Left ventricle myocardium inferior (tissue), 1 donor: ENCODE data around the gene RASSF3. TPM values are rescaled to one million over a fixed set of nuclear protein-coding genes. Genes with fewer than 3 reads are reported as not detected.

Experiments used
- DNase-seq: peaks from one replicate; pipeline ENCODE4 v3.0.0-alpha.2; 2020
- H3K27ac ChIP-seq: fragments of 200-600 bp; replicated peaks from 2 replicates; pipeline ENCODE4 v1.8.0; 2021
- H3K27me3 ChIP-seq: fragments of 200-600 bp; 2 replicates; pipeline ENCODE4 v1.8.0; 2021; ENCODE audit warnings: low read depth
- H3K36me3 ChIP-seq: fragments of 200-600 bp; 2 replicates; pipeline ENCODE4 v1.8.0; 2021
- H3K4me1 ChIP-seq: fragments of 200-600 bp; 2 replicates; pipeline ENCODE4 v1.8.0; 2021
- H3K4me3 ChIP-seq: fragments of 200-600 bp; 2 replicates; pipeline ENCODE4 v1.8.0; 2021; ENCODE audit warnings: mild to moderate bottlenecking, moderate library complexity
- H3K9me3 ChIP-seq: fragments of 200-600 bp; replicated peaks from 2 replicates; pipeline ENCODE4 v1.8.0; 2021
- intact Hi-C: fragments of 100-400 bp; cut with micrococcal nuclease; formaldehyde crosslinking; loops from one replicate; pipeline ENCODE4 v1.11.0; 2022
- total RNA-seq: library from RNA; stranded (reverse); fragmentation: NEBNext Ultra II Directional; extraction: Animal tissue kit (Norgen Biotek cat#: 25700); gene quantifications from one replicate; pipeline ENCODE4 v1.2.1, GENCODE V29; 2021
- TF ChIP-seq, protein P1 (sequence below): fragments of 200-600 bp; IDR thresholded peaks from 2 replicates; pipeline ENCODE4 v1.8.0; 2021; ENCODE audit warnings: antibody characterized with exemption, mild to moderate bottlenecking, borderline replicate concordance
- donor health status: DM: no; HTN: yes; CAD: no; lungs with severe emphysema.

The RASSF3 gene
- total RNA-seq, 1 donor from 2014 or later: 102 TPM

DNA sequence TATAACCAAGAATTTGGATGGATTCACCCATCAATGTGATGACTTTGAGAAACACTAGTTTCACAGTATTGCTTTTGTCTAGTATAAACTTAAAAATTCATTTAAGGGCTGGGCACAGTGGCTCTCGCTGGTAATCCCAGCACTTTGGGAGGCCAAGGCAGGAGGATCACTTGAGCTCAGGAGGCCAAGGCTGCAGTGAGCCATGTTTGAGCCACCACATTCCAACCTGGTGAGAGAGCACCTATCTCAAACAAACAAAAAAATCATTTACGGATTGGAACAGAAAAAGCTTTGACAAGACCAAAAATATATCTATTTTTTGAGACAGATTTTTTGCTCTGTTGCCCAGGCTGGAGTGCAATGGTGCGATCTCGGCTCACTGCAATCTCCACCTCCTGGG lies 121.4 kb downstream of the RASSF3 start:
- TF ChIP-seq, protein P1, sequence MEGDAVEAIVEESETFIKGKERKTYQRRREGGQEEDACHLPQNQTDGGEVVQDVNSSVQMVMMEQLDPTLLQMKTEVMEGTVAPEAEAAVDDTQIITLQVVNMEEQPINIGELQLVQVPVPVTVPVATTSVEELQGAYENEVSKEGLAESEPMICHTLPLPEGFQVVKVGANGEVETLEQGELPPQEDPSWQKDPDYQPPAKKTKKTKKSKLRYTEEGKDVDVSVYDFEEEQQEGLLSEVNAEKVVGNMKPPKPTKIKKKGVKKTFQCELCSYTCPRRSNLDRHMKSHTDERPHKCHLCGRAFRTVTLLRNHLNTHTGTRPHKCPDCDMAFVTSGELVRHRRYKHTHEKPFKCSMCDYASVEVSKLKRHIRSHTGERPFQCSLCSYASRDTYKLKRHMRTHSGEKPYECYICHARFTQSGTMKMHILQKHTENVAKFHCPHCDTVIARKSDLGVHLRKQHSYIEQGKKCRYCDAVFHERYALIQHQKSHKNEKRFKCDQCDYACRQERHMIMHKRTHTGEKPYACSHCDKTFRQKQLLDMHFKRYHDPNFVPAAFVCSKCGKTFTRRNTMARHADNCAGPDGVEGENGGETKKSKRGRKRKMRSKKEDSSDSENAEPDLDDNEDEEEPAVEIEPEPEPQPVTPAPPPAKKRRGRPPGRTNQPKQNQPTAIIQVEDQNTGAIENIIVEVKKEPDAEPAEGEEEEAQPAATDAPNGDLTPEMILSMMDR: no peak
- intact Hi-C loops: no loop called here
- DNase-seq: no peak
- no peaks in the 10 kb centered on the region for H3K9me3 ChIP-seq
- no peaks in the 10 kb centered on the region for H3K27me3 ChIP-seq
- peaks cover 57% of the 10 kb centered on the region for H3K36me3 ChIP-seq
- H3K4me3 ChIP-seq: no peak overlapping the region
- H3K4me1 ChIP-seq: peaks cover 56% of the 10 kb centered on the region
- H3K27ac ChIP-seq: no peak overlapping the region

DNA sequence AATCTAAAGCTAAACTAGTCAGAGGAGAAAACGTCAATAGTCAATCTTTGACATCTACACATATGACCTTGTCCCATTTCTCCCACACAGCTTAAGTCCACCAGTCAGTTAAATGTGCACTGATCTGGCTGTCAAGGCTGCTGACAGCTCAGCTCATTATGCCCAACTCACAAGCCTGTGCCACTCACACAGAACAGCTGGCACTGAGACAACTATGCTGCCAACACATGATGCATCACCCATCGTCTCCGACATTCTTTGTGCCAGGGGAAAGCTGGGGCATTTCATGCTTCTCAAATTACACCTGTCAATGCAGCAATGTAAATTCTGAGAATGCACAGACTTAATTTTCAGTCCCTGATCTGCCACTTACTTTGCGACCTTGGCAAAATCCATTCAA lies 123.6 kb downstream of the RASSF3 start:
- Histone ChIP-seq H3K4me3 (no peak overlapping the region), H3K27me3 (no peaks in the 10 kb centered on the region), H3K9me3 (no peaks in the 10 kb centered on the region), H3K4me1 (peaks cover 65% of the 10 kb centered on the region), H3K36me3 (peaks cover 64% of the 10 kb centered on the region), H3K27ac (peak overlapping the region; percentile 83)
- intact Hi-C loops: no loop called here
- DNase-seq: peak; percentile 66
- TF ChIP-seq, protein P1: no peak

DNA sequence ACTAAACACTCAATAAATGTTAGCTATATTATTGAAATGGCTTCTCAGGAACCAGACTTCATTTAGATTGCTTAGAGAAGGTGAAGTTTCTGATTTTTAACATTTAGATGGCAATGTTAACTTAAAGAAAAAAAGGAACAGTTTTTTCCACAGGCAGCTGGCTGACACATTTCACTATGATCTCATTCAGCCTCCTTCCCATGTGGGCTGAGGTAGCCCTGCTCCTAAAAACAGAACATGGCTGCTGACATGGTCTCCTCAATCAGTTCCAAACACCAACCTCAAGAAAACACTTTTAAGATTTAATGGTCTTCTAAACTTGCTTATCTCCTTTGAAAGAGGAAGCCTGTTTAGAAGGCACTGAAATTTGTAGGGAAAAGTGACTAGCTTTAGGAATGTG lies 125.1 kb downstream of the RASSF3 start:
- DNase-seq: no peak
- H3K27me3 ChIP-seq: no peaks in the 10 kb centered on the region

DNA sequence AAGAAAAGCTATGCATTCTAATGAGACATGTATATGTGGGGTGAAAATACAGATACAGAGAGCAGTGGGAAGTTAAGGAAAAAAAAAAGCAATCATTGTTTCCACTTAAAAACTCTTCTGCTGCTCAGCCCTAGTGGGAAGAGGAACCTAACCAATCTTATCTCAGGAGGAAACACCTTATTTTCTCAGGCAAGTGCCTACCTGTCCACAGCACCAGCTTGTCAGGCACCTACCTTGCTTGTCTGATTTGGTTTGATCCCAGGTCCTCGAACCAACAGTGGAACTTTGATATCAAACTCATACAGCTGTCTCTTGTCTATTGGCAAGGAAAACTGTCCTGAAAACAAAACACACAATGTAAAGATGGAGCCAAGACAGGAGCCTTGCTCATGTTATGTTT lies 126.5 kb downstream of the RASSF3 start:
- Histone ChIP-seq H3K27me3 (no peaks in the 10 kb centered on the region), H3K36me3 (peaks cover 81% of the 10 kb centered on the region), H3K4me3 (no peak overlapping the region), H3K27ac (no peak overlapping the region), H3K4me1 (peaks cover 44% of the 10 kb centered on the region), H3K9me3 (no peaks in the 10 kb centered on the region)
- DNase-seq: no peak
- intact Hi-C loops: no loop called here
- TF ChIP-seq, protein P1: no peak

More for the DNA sequence above, 125.1 kb downstream of the RASSF3 start:
- H3K4me3 ChIP-seq: no peak overlapping the region
- intact Hi-C loops: no loop called here
- H3K4me1 ChIP-seq: peaks cover 52% of the 10 kb centered on the region
- peaks cover 79% of the 10 kb centered on the region for H3K36me3 ChIP-seq
- H3K9me3 ChIP-seq: no peaks in the 10 kb centered on the region
- TF ChIP-seq, protein P1: no peak
- H3K27ac ChIP-seq: peak overlapping the region; percentile 83

DNA sequence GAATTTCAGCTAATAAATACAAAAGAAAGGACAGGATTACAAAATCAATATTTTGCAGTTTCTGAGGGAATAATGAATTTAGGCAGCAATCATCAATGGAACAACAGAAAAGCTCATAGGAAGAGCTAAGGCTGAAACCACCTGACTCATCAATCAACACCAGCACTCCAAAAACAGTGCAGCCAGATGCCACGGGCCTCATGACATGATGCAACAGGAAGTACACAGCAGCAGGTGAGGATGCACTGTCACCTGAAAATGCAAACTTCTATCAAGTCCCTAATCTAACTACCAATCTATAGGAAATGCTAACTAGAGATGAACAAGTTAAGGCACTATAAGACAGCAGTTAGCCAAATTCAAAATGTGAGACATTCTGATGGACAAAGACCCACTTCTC lies 127.2 kb downstream of the RASSF3 start:
- H3K4me3 ChIP-seq: no peak overlapping the region
- no peak for DNase-seq
- no peak overlapping the region for H3K27ac ChIP-seq
- no peaks in the 10 kb centered on the region for H3K27me3 ChIP-seq
- intact Hi-C loops: no loop called here
- peaks cover 44% of the 10 kb centered on the region for H3K4me1 ChIP-seq
- peaks cover 89% of the 10 kb centered on the region for H3K36me3 ChIP-seq
- no peaks in the 10 kb centered on the region for H3K9me3 ChIP-seq
- TF ChIP-seq, protein P1: no peak

DNA sequence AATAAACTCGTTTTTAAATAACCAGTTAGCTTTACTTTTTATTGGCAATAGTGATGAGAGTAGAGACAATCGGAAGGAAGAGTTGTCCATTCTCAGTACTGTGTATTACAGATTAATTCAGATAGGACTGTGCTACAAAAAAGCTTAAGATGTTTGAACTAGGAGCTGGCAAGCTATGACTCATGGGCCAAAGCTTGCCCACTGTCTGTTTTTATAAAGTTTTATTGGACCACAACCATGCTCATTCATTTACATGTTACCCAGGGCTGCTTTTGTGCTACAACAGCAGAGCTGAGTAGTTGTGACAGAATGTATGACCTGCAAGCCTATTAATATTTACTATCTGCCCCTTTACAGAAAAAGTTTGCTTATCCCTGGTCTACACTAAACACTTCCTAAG lies 129.5 kb downstream of the RASSF3 start:
- H3K27me3 ChIP-seq: no peaks in the 10 kb centered on the region
- no peak overlapping the region for H3K4me3 ChIP-seq
- peaks cover 96% of the 10 kb centered on the region for H3K36me3 ChIP-seq
- intact Hi-C loops: no loop called here
- H3K9me3 ChIP-seq: no peaks in the 10 kb centered on the region
- TF ChIP-seq, protein P1: no peak
- peaks cover 29% of the 10 kb centered on the region for H3K4me1 ChIP-seq
- no peak overlapping the region for H3K27ac ChIP-seq
- DNase-seq: no peak
